Thymus (tissue), 11 donors: Measurements from ENCODE around the gene GMIP. TPM values are rescaled to one million over a fixed set of nuclear protein-coding genes. Genes with fewer than 3 reads are reported as not detected.
A peak's percentile ranks its signal among the peaks of the same experiment; 100 is the strongest.

Experiments used
- DNase-seq, 9 donors: peaks; one replicate each; pipeline ENCODE4 v3.0.0-alpha.2; 2013; ENCODE audit warnings: low spot score in 9 of 9, low read depth in 6 of 9, missing footprints in 1 of 9
- H3K27ac ChIP-seq, 2 donors: one replicate each; pipeline ENCODE4 v1.5.1; 2013; ENCODE audit warnings: control low read depth in 1 of 2, low read depth in 1 of 2, low read length in 1 of 2, mild to moderate bottlenecking in 1 of 2, moderate library complexity in 1 of 2
- H3K27me3 ChIP-seq, 2 donors: one replicate each; pipeline ENCODE4 v1.5.1; 2013; ENCODE audit warnings: low read length in 1 of 2; ENCODE audit not compliant: control insufficient read depth in 2 of 2, insufficient read depth in 1 of 2
- H3K36me3 ChIP-seq, 2 donors: one replicate each; pipeline ENCODE4 v1.5.1; 2013; ENCODE audit warnings: low read length in 1 of 2, mild to moderate bottlenecking in 1 of 2, moderate library complexity in 1 of 2; ENCODE audit not compliant: control insufficient read depth in 2 of 2, insufficient read depth in 2 of 2
- H3K4me1 ChIP-seq, 2 donors: one replicate each; pipeline ENCODE4 v1.5.1; 2013; ENCODE audit warnings: low read length in 2 of 2; ENCODE audit not compliant: control insufficient read depth in 2 of 2, insufficient read depth in 2 of 2
- H3K4me3 ChIP-seq, 2 donors: one replicate each; pipeline ENCODE4 v1.5.1; 2013; ENCODE audit warnings: low read length in 2 of 2, control low read depth in 1 of 2, mild to moderate bottlenecking in 1 of 2
- H3K9me3 ChIP-seq, 2 donors: one replicate each; pipeline ENCODE4 v1.5.1; 2013; ENCODE audit warnings: low read length in 1 of 2, mild to moderate bottlenecking in 1 of 2; ENCODE audit not compliant: control insufficient read depth in 2 of 2, insufficient read depth in 1 of 2
- WGBS: extraction: QIAGEN DNeasy Blood & Tissue Kit; methylation state at CpG from one replicate; pipeline ENCODE4 v1.1.7; 2013; 5-methylcytosine and 5-hydroxymethylcytosine counted together
- polyA plus RNA-seq: library from polyadenylated mRNA; stranded (reverse); fragments of 200-250 nt; gene quantifications from one replicate; pipeline ENCODE4 v1.2.3, GENCODE V29; 2013
- total RNA-seq: library from RNA; stranded (reverse); fragments of 120-200 nt; gene quantifications from one replicate; pipeline ENCODE4 v1.2.4, GENCODE V29; 2013
- donor health status: healthy.

GMIP gene
- total and polyA plus RNA-seq, 2 donors, result 16.6 to 37.3 TPM

GRCh38 chr19:19592690-19593089 is 50.8 kb downstream of the GMIP start:
- H3K9me3 ChIP-seq, result no peaks in the 10 kb centered on the region
- H3K27me3 ChIP-seq, result no peaks in the 10 kb centered on the region
- 98% methylated on average over 10 of the region's 10 CpGs for WGBS
- H3K4me3 ChIP-seq, result no peak overlapping the region
- no peak overlapping the region for H3K27ac ChIP-seq
- peaks cover under 1 to 9% of the 10 kb centered on the region in 2 donors for H3K4me1 ChIP-seq
- H3K36me3 ChIP-seq, result peaks cover 9 to 28% of the 10 kb centered on the region in 2 donors
- no peak for DNase-seq

- Histone ChIP-seq H3K9me3 (no peaks in the 10 kb centered on the region), H3K4me3 (no peak overlapping the region), H3K4me1 (peaks cover 0 to 3% of the 10 kb centered on the region in 2 donors), H3K36me3 (peaks cover 9 to 24% of the 10 kb centered on the region in 2 donors), H3K27ac (peak overlapping the region; percentile 22 to 42), H3K27me3 (no peaks in the 10 kb centered on the region)
- DNase-seq, result peak in 1 of 9 donors; percentile 26
- WGBS, result 93% methylated on average over 13 of the region's 13 CpGs
Observed at GRCh38 chr19:19591133-19591825, 52.2 kb downstream of the GMIP start.

- H3K4me1 ChIP-seq, result peaks cover 0 to 3% of the 10 kb centered on the region in 2 donors
- no peak overlapping the region for H3K27ac ChIP-seq
- H3K4me3 ChIP-seq, result no peak overlapping the region
- no peaks in the 10 kb centered on the region for H3K9me3 ChIP-seq
- no peak for DNase-seq
- H3K36me3 ChIP-seq, result peaks cover 6 to 16% of the 10 kb centered on the region in 2 donors
- WGBS, result 95% methylated on average over 2 of the region's 2 CpGs
- no peaks in the 10 kb centered on the region for H3K27me3 ChIP-seq
Observed at GRCh38 chr19:19588546-19588945, 54.9 kb downstream of the GMIP start.

- H3K9me3 ChIP-seq, result no peaks in the 10 kb centered on the region
- peaks cover 0 to 3% of the 10 kb centered on the region in 2 donors for H3K4me1 ChIP-seq
- no peak overlapping the region for H3K27ac ChIP-seq
- H3K36me3 ChIP-seq, result peaks cover under 1 to 16% of the 10 kb centered on the region in 2 donors
- WGBS, result over 99% methylated on average over 5 of the region's 5 CpGs
- H3K27me3 ChIP-seq, result no peaks in the 10 kb centered on the region
- no peak overlapping the region for H3K4me3 ChIP-seq
- no peak for DNase-seq
Observed at GRCh38 chr19:19587771-19588170, 55.7 kb downstream of the GMIP start.

GRCh38 chr19:19584356-19584755 is 59.1 kb downstream of the GMIP start:
- DNase-seq, result no peak
- Histone ChIP-seq H3K36me3 (peaks cover 0 to 3% of the 10 kb centered on the region in 2 donors), H3K4me3 (no peak overlapping the region), H3K4me1 (no peaks in the 10 kb centered on the region), H3K27ac (no peak overlapping the region), H3K9me3 (no peaks in the 10 kb centered on the region), H3K27me3 (no peaks in the 10 kb centered on the region)
- 95% methylated on average over 6 of the region's 6 CpGs for WGBS

- H3K9me3 ChIP-seq, result no peaks in the 10 kb centered on the region
- no peaks in the 10 kb centered on the region for H3K27me3 ChIP-seq
- no peak overlapping the region for H3K4me3 ChIP-seq
- no peak overlapping the region for H3K27ac ChIP-seq
- DNase-seq, result no peak
- H3K36me3 ChIP-seq, result no peaks in the 10 kb centered on the region
- 97% methylated on average over 6 of the region's 6 CpGs for WGBS
- no peaks in the 10 kb centered on the region for H3K4me1 ChIP-seq
Observed at GRCh38 chr19:19582471-19582870, 61.0 kb downstream of the GMIP start.

- DNase-seq, result no peak
- H3K36me3 ChIP-seq, result no peaks in the 10 kb centered on the region
- H3K4me3 ChIP-seq, result no peak overlapping the region
- no peaks in the 10 kb centered on the region for H3K4me1 ChIP-seq
- H3K9me3 ChIP-seq, result no peaks in the 10 kb centered on the region
- H3K27ac ChIP-seq, result no peak overlapping the region
- 99% methylated on average over 13 of the region's 13 CpGs for WGBS
- no peaks in the 10 kb centered on the region for H3K27me3 ChIP-seq
Observed at GRCh38 chr19:19581391-19581790, 62.1 kb downstream of the GMIP start.

- Histone ChIP-seq H3K36me3 (no peaks in the 10 kb centered on the region), H3K27me3 (no peaks in the 10 kb centered on the region), H3K9me3 (no peaks in the 10 kb centered on the region), H3K4me1 (peaks cover 2 to 3% of the 10 kb centered on the region in 2 donors), H3K27ac (no peak overlapping the region), H3K4me3 (no peak overlapping the region)
- 98% methylated on average over 4 of the region's 4 CpGs for WGBS
- no peak for DNase-seq
Observed at GRCh38 chr19:19580418-19580817, 63.0 kb downstream of the GMIP start.

GRCh38 chr19:19579533-19580361 is 63.7 kb downstream of the GMIP start:
- DNase-seq, result peak in 1 of 9 donors; percentile 16
- Histone ChIP-seq H3K4me3 (no peak overlapping the region), H3K36me3 (no peaks in the 10 kb centered on the region), H3K4me1 (peaks cover 2 to 3% of the 10 kb centered on the region in 2 donors), H3K27ac (no peak overlapping the region), H3K9me3 (no peaks in the 10 kb centered on the region), H3K27me3 (no peaks in the 10 kb centered on the region)
- 93% methylated on average over 25 of the region's 25 CpGs for WGBS
